OCI-LY7 (cell line): ENCODE measurements around the gene PHYKPL. TPM values are rescaled to one million over a fixed set of nuclear protein-coding genes. Genes with fewer than 3 reads are reported as not detected.

Source experiments
- Bru-seq: library from RNA; stranded (reverse); fragments of 400-500 nt; gene quantifications from one replicate; lab custom pipeline; 2021; lab: Mats Ljungman, UMichigan
- BruChase-seq, 2 experiments: library from RNA; stranded (reverse); fragments of 400-500 nt; gene quantifications; one replicate each; lab custom pipeline; 2021; lab: Mats Ljungman, UMichigan
- BruUV-seq: library from RNA; stranded (reverse); fragments of 400-500 nt; replicated peaks from 2 replicates; lab custom pipeline; 2021; lab: Mats Ljungman, UMichigan
- CTCF ChIA-PET: fragments of 300-600 bp; sonication (Branson Sonifier 250); formaldehyde crosslinking; loops from one replicate; lab custom pipeline; 2022; ENCODE audit warnings: antibody characterized with exemption; ENCODE audit not compliant: unreplicated experiment; lab: Charles Lee
- POLR2A ChIA-PET: fragments of 300-600 bp; sonication (Branson Sonifier 250); formaldehyde crosslinking; loops from one replicate; lab custom pipeline; 2022; ENCODE audit warnings: antibody characterized with exemption; lab: Charles Lee
- DNase-seq: peaks from one replicate; pipeline ENCODE4 v3.0.0-alpha.2; 2015; ENCODE audit warnings: low spot score
- H2AFZ ChIP-seq: fragments of 200-600 bp; sonication (generic), shearing (Covaris generic); 2 replicates; pipeline ENCODE4 v1.6.1; 2014; ENCODE audit warnings: mild to moderate bottlenecking, antibody characterized with exemption, low read length, moderate library complexity
- H3K27ac ChIP-seq: fragments of 200-600 bp; sonication (generic); 2 replicates; pipeline ENCODE4 v1.5.1; 2014; ENCODE audit warnings: mixed run types, low read depth, mild to moderate bottlenecking, moderate library complexity, low read length, inconsistent platforms; ENCODE audit not compliant: poor library complexity, severe bottlenecking
- H3K36me3 ChIP-seq: fragments of 200-600 bp; sonication (generic); 2 replicates; pipeline ENCODE4 v1.6.1; 2014; ENCODE audit warnings: mild to moderate bottlenecking, antibody characterized with exemption, low read length, moderate library complexity, mixed read lengths; ENCODE audit not compliant: insufficient read depth
- H3K4me1 ChIP-seq: fragments of 200-600 bp; sonication (generic); 2 replicates; pipeline ENCODE4 v1.5.1; 2014; ENCODE audit warnings: mild to moderate bottlenecking, low read length; ENCODE audit not compliant: insufficient read depth, poor library complexity, severe bottlenecking
- H3K4me2 ChIP-seq: fragments of 200-600 bp; sonication (generic); 2 replicates; pipeline ENCODE4 v1.6.1; 2014; ENCODE audit warnings: mild to moderate bottlenecking, low read length
- H3K4me3 ChIP-seq: fragments of 200-600 bp; sonication (generic); 2 replicates; pipeline ENCODE4 v1.5.1; 2014; ENCODE audit warnings: mild to moderate bottlenecking, low read depth, low read length; ENCODE audit not compliant: poor library complexity, severe bottlenecking
- H3K79me2 ChIP-seq: fragments of 200-600 bp; sonication (generic); 2 replicates; pipeline ENCODE4 v1.6.1; 2016; ENCODE audit warnings: low read depth, mild to moderate bottlenecking, low read length, moderate library complexity, mixed read lengths; ENCODE audit not compliant: insufficient read depth
- H3K9me2 ChIP-seq: fragments of 200-600 bp; sonication (generic); 2 replicates; pipeline ENCODE4 v1.6.1; 2016; ENCODE audit warnings: mild to moderate bottlenecking, low read length, mixed read lengths; ENCODE audit not compliant: insufficient read depth
- H3K9me3 ChIP-seq: fragments of 200-600 bp; sonication (generic); 2 replicates; pipeline ENCODE4 v1.6.1; 2014; ENCODE audit warnings: mild to moderate bottlenecking, mixed run types, low read length, mixed read lengths
- H4K20me1 ChIP-seq: fragments of 200-600 bp; sonication (generic); 2 replicates; pipeline ENCODE4 v1.6.1; 2014; ENCODE audit warnings: mild to moderate bottlenecking, antibody characterized with exemption, low read length, moderate library complexity, mixed read lengths; ENCODE audit not compliant: insufficient read depth
- EZH2phosphoT487 ChIP-seq: fragments of 200-600 bp; sonication (generic); IDR thresholded peaks from 2 replicates; pipeline ENCODE4 v1.6.1; 2018; ENCODE audit warnings: low read depth, borderline replicate concordance, mild to moderate bottlenecking, mixed run types, antibody characterized with exemption, low read length, moderate library complexity, mixed read lengths
- intact Hi-C: fragments of 100-400 bp; cut with micrococcal nuclease; formaldehyde crosslinking; loops from one replicate; pipeline ENCODE4 v1.10.0; 2022; ENCODE audit not compliant: unreplicated experiment
- long read RNA-seq: library from polyadenylated mRNA; stranded (forward); transcript quantifications from one replicate; pipeline ENCODE4 v2.0.0, GENCODE V29; 2022
- total RNA-seq, 2 experiments: library from RNA; depleted of rRNA in 1 of 2; stranded (reverse); fragments of >200 nt in 1 of 2; shearing (Covaris generic) in 1 of 2; gene quantifications; 2 replicates each; pipeline ENCODE4 v1.2.3, GENCODE V29; 2014 to 2022
- TF ChIP-seq, protein P1 (sequence below): fragments of 200-600 bp; sonication (generic); conservative IDR thresholded peaks from 2 replicates; pipeline ENCODE4 v1.5.1; 2014; ENCODE audit warnings: mild to moderate bottlenecking, antibody characterized with exemption, low read length, moderate library complexity, mixed read lengths

The PHYKPL gene
- total RNA-seq (2014; rRNA removed; shearing (Covaris generic)) (69.7 and 86.3 TPM in 2 replicates), total RNA-seq (2022) (139 and 146 TPM in 2 replicates), Bru-seq, nascent RNA (percentile 84 among the genes with signal in this experiment), BruChase-seq, experiment 1, labeled RNA remaining after a 6-hour chase (percentile 93 among the genes with signal in this experiment), BruChase-seq, experiment 2, labeled RNA remaining after a 2-hour chase (percentile 89 among the genes with signal in this experiment)
- long read RNA-seq, transcript PHYKPL-201 (13 exons, 2,038 nt) = major isoform, 6 of 257 reads
- long read RNA-seq, transcript PHYKPL-205 (4 exons, 824 nt) = minor isoform, 5 of 257 reads
- long read RNA-seq, partial matches to known transcripts = 5 of 257 reads
- long read RNA-seq, other reads (novel, unspliced or antisense) = 240 of 257 reads

DNA sequence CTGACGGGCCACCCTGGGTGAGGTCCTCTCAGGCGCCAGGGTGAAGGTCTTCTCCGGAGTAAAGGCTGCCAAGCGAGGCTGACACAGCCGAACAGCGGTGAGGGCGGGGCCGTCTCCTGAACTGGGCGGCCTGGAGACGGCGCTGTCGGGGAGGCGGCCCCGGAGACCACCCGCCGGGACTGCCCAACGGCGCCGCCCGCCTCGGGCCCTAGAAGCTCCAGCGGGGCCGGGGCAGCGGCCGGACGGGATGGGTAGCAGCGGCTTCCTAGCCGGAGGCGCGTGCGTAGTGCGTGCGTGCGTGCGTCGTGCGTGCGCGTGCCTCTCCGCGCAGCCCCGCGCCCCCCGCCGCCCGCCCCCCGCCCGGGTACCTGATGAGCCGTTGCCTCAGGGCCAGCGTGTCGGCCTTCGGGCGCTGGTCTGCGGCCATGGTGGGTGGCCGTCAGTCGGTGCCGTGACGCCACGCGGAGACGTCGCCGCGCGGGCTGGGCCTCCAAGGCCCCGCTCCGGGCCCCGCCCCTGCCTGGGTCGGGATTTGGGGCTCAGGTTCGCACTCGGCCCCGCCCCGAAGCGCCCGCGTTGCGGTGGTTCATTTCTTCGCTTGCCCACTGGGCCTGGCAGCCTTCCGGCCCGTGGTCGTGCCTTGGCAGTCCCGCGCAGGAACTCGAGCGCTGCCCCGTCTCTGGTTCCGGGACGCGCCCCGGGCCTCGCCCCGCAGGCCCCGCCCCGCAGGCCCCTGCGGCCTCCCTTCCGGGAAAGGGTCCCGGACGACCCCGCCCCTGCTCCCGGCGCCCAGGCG is at the start of gene PHYKPL:
TSS of gene PHYKPL (minus strand) at position 679 of the 796 bp plus-strand sequence. CDS start at position 427, 252 bp downstream.
- no TSS peak for BruUV-seq
- no peaks in the 10 kb centered on the region for H3K9me3 ChIP-seq
- peak within 1 kb of the TSS; percentile 98 for H3K4me2 ChIP-seq
- H3K4me1 ChIP-seq = peaks cover 30% of the 10 kb centered on the region
- POLR2A ChIA-PET = interaction anchor here (0.7 to 1.2 kb wide), 4 partner anchors 16 to 231 kb away, joined by 3 to 7 read pairs (median 4); no protein-coding TSS in a partner anchor
- intact Hi-C loops = loop anchor here (2.0 to 10.0 kb wide), 2 partner anchors 28 to 392 kb away; partner anchors contain the start of genes CLK4 and HNRNPAB
- H2AFZ ChIP-seq = peak within 1 kb of the TSS; percentile 63; the same call in 1 of the 2 replicates
- H4K20me1 ChIP-seq = peaks cover 9% of the 10 kb centered on the region; the same call in 1 of the 2 replicates
- peak; percentile 84 for DNase-seq
- peaks cover 29% of the 10 kb centered on the region for H3K79me2 ChIP-seq
- CTCF ChIA-PET = interaction anchor here (0.7 kb wide), 1 partner anchor 118 kb away, joined by 4 read pairs; no protein-coding TSS in a partner anchor
- no peak for TF ChIP-seq EZH2phosphoT487
- TF ChIP-seq, protein P1, sequence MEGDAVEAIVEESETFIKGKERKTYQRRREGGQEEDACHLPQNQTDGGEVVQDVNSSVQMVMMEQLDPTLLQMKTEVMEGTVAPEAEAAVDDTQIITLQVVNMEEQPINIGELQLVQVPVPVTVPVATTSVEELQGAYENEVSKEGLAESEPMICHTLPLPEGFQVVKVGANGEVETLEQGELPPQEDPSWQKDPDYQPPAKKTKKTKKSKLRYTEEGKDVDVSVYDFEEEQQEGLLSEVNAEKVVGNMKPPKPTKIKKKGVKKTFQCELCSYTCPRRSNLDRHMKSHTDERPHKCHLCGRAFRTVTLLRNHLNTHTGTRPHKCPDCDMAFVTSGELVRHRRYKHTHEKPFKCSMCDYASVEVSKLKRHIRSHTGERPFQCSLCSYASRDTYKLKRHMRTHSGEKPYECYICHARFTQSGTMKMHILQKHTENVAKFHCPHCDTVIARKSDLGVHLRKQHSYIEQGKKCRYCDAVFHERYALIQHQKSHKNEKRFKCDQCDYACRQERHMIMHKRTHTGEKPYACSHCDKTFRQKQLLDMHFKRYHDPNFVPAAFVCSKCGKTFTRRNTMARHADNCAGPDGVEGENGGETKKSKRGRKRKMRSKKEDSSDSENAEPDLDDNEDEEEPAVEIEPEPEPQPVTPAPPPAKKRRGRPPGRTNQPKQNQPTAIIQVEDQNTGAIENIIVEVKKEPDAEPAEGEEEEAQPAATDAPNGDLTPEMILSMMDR = 0 out of 2 replicates have a peak, but pooled peaks have one; percentile 17
- no peaks in the 10 kb centered on the region for H3K9me2 ChIP-seq
- peaks cover 47% of the 10 kb centered on the region for H3K36me3 ChIP-seq
- H3K27ac ChIP-seq = peak within 1 kb of the TSS; percentile 71
- peak within 1 kb of the TSS; percentile 98 for H3K4me3 ChIP-seq

DNA sequence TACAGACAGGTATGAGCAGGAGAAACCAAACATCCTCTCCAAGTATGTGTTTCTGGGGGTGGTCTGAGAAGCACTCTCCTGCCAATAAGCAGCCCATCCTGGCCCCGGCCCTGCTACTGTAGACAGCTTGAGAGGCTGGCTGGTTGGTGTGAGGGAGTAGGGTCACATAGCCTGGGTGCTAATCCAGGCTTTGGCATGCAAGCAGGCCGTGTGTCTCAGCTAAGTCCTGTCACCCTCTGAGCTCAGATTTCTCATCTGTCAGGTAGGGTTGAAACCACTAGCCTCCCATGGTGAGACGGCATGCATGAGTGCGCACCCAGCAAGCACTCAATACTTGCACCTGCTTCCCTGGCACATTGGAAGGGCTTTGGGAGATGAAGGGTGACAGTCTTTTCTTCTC is 49.8 kb upstream of the PHYKPL start:
- H3K4me1 ChIP-seq = no peaks in the 10 kb centered on the region
- TF ChIP-seq, protein P1 = no peak
- no peak for TF ChIP-seq EZH2phosphoT487
- no peak overlapping the region for H2AFZ ChIP-seq
- no peaks in the 10 kb centered on the region for H3K79me2 ChIP-seq
- POLR2A ChIA-PET = no interaction called here
- no peak for DNase-seq
- H3K36me3 ChIP-seq = no peaks in the 10 kb centered on the region
- no peak overlapping the region for H3K4me2 ChIP-seq
- H3K9me3 ChIP-seq = peaks cover 8% of the 10 kb centered on the region; the same call in 1 of the 2 replicates
- H4K20me1 ChIP-seq = no peaks in the 10 kb centered on the region
- intact Hi-C loops = loop anchor here (5.0 kb wide), 1 partner anchor 270 kb away; no protein-coding TSS in a partner anchor
- BruUV-seq = no TSS peak
- H3K4me3 ChIP-seq = no peak overlapping the region
- H3K27ac ChIP-seq = no peak overlapping the region
- no peaks in the 10 kb centered on the region for H3K9me2 ChIP-seq
- CTCF ChIA-PET = no interaction called here
